ENCODE data around the gene CNTNAP2. TPM values are rescaled to one million over a fixed set of nuclear protein-coding genes. Genes with fewer than 3 reads are reported as not detected.
"Not testable (repeated sequence)": the region's sequence is repeated elsewhere in the genome, so short reads cannot be mapped to it uniquely, and the experiment has no call there.

Gene CNTNAP2
- total and polyA plus RNA-seq, 8 donors, result 0.19 to 18.2 (median 0.56) TPM

DNA sequence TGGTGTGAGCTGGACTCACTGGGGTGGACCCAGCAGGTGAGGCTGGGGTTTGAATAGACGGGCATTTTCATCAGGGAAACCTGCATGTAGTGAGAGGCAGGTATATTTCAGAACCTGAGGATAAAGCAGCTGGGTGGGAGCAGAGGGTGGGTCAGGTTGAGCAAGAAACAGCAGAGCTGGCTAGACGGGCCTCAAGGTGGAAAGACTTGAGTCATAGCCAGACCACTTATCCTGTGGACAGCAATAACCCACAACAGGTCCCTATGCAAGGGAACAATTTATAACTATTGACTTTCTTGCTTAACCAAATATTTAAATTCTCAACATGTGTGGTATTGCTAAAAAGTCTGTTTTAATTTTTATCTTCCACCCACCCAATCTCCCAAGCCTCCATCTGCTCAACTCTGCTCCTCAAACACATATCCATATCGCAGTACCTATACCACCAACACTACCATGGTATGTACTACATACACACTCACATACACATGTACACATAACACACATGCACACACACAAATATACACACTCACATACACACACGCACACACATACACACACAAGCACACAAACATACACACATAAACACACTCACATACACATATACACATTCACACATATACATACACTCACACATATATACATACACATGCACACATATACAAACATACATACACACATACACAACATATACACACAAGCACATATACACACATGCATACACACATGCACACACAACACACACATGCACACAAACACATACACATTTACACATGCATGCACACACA, 2345.0 kb downstream of the CNTNAP2 start:
- DNase-seq, result peak in 1 of 2 donors; percentile 10
- Histone ChIP-seq H3K27me3 (no peaks in the 10 kb centered on the region), H3K36me3 (no peaks in the 10 kb centered on the region), H3K27ac (no peak overlapping the region), H3K9me3 (no peaks in the 10 kb centered on the region), H3K4me3 (no peak overlapping the region), H3K4me1 (no peaks in the 10 kb centered on the region)
- 46 to 75% (median 61%) methylated on average over 4 of the region's 4 CpGs for WGBS, 5 donors
- no peak for TF ChIP-seq EP300 (IDR thresholded peaks at IDR 0.05)
- TF ChIP-seq POLR2A (IDR thresholded peaks at IDR 0.05), result no peak
- no peak for TF ChIP-seq POLR2AphosphoS5 (IDR thresholded peaks at IDR 0.05)
- TF ChIP-seq, protein P1, sequence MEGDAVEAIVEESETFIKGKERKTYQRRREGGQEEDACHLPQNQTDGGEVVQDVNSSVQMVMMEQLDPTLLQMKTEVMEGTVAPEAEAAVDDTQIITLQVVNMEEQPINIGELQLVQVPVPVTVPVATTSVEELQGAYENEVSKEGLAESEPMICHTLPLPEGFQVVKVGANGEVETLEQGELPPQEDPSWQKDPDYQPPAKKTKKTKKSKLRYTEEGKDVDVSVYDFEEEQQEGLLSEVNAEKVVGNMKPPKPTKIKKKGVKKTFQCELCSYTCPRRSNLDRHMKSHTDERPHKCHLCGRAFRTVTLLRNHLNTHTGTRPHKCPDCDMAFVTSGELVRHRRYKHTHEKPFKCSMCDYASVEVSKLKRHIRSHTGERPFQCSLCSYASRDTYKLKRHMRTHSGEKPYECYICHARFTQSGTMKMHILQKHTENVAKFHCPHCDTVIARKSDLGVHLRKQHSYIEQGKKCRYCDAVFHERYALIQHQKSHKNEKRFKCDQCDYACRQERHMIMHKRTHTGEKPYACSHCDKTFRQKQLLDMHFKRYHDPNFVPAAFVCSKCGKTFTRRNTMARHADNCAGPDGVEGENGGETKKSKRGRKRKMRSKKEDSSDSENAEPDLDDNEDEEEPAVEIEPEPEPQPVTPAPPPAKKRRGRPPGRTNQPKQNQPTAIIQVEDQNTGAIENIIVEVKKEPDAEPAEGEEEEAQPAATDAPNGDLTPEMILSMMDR (IDR thresholded peaks at IDR 0.05), result no peak
- intact Hi-C loops (cut with DNase I; ENCODE audit: low total_unique reads), result no loop called here

DNA sequence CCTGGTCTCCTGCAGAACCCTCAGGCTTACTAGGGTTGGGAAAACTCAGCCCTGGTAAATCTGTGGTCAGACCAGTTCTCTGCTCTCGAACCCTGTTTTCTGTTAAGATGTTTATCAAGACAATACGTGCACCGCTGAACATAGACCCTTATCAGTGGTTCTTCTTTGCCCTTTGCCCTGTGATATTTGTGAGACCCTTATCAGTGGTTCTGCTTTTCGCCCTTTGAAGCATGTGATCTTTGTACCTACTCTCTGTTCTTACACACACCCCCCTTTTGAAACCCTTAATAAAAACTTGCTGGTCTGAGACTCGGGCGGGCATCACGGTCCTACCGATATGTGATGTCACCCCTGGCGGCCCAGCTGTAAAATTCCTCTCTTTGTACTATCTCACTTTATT, 2346.2 kb downstream of the CNTNAP2 start:
- 69 to 86% (median 79%) methylated on average over 9 of the region's 9 CpGs for WGBS, 5 donors
- H3K36me3 ChIP-seq; H3K27me3 ChIP-seq; intact Hi-C loops (cut with DNase I; ENCODE audit: low total_unique reads); H3K4me1 ChIP-seq; H3K27ac ChIP-seq; H3K4me3 ChIP-seq; H3K9me3 ChIP-seq: not testable (repeated sequence)
- DNase-seq, result peak in 1 of 2 donors; percentile 17

GRCh38 chr7:148463210-148463609, 2346.6 kb downstream of the CNTNAP2 start:
- H3K4me3 ChIP-seq, result no peak overlapping the region
- H3K4me1 ChIP-seq, result no peaks in the 10 kb centered on the region
- WGBS, 5 donors, result 90 to 97% (median 96%) methylated on average over 4 of the region's 4 CpGs
- DNase-seq, result no peak
- no peak overlapping the region for H3K27ac ChIP-seq
- H3K36me3 ChIP-seq, result no peaks in the 10 kb centered on the region
- H3K9me3 ChIP-seq, result no peaks in the 10 kb centered on the region
- TF ChIP-seq, protein P1 (IDR thresholded peaks at IDR 0.05), result no peak
- no peak for TF ChIP-seq POLR2AphosphoS5 (IDR thresholded peaks at IDR 0.05)
- TF ChIP-seq EP300 (IDR thresholded peaks at IDR 0.05), result no peak
- no peak for TF ChIP-seq POLR2A (IDR thresholded peaks at IDR 0.05)
- intact Hi-C loops (cut with DNase I; ENCODE audit: low total_unique reads), result no loop called here
- no peaks in the 10 kb centered on the region for H3K27me3 ChIP-seq

DNA sequence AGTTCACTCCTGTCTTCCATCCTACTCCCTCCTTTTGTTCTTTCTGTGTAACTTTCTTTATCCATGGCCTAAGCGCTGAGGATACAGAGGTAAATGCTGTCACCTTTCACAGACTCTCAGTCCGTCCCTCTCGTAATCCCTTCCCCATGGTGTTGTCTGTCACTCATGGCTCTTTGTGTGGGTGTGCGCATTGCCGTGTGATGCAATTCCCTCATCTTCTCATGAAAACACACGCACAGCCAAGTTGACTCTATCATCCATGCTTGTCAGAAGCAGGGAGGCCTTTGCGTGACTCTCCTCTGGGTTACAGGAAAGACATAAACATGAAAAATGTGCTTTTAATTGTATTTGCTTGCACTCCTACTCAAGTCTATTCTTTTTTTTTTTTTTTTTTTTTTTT, 2348.3 kb downstream of the CNTNAP2 start:
- no peak overlapping the region for H3K4me3 ChIP-seq
- 86 to 89% (median 88%) methylated on average over 7 of the region's 7 CpGs for WGBS, 5 donors
- H3K27ac ChIP-seq, result no peak overlapping the region
- TF ChIP-seq POLR2A (IDR thresholded peaks at IDR 0.05) (no peak), EP300 (IDR thresholded peaks at IDR 0.05) (no peak), POLR2AphosphoS5 (IDR thresholded peaks at IDR 0.05) (no peak)
- TF ChIP-seq, protein P1 (IDR thresholded peaks at IDR 0.05), result no peak
- intact Hi-C loops (cut with DNase I; ENCODE audit: low total_unique reads), result no loop called here
- no peaks in the 10 kb centered on the region for H3K36me3 ChIP-seq
- no peaks in the 10 kb centered on the region for H3K9me3 ChIP-seq
- DNase-seq, result no peak
- H3K4me1 ChIP-seq, result no peaks in the 10 kb centered on the region
- no peaks in the 10 kb centered on the region for H3K27me3 ChIP-seq

GRCh38 chr7:148465441-148465840, 2348.8 kb downstream of the CNTNAP2 start:
- H3K36me3 ChIP-seq; H3K4me1 ChIP-seq; H3K4me3 ChIP-seq; intact Hi-C loops (cut with DNase I; ENCODE audit: low total_unique reads); H3K27ac ChIP-seq; H3K27me3 ChIP-seq; H3K9me3 ChIP-seq: not testable (repeated sequence)
- 92 to 98% (median 96%) methylated on average over 15 of the region's 15 CpGs for WGBS, 5 donors
- peak in 1 of 2 donors; percentile 21 for DNase-seq

All from stomach (tissue), 9 donors.